Suprapubic skin (tissue), 4 donors: ENCODE measurements around the gene DAB1. TPM values are rescaled to one million over a fixed set of nuclear protein-coding genes. Genes with fewer than 3 reads are reported as not detected.

Experiments used
- DNase-seq, 2 donors: peaks; one replicate each; pipeline ENCODE4 v3.0.0-alpha.2; 2019; ENCODE audit warnings: low spot score in 2 of 2
- H3K27ac ChIP-seq: fragments of 200-600 bp; sonication (generic); one replicate; pipeline ENCODE4 v1.5.1; 2019
- H3K27me3 ChIP-seq: fragments of 200-600 bp; sonication (generic); one replicate; pipeline ENCODE4 v1.5.1; 2019
- H3K36me3 ChIP-seq: fragments of 200-600 bp; sonication (generic); one replicate; pipeline ENCODE4 v1.5.1; 2019
- H3K4me1 ChIP-seq: fragments of 200-600 bp; sonication (generic); one replicate; pipeline ENCODE4 v1.5.1; 2019
- H3K4me3 ChIP-seq: fragments of 200-600 bp; sonication (generic); one replicate; pipeline ENCODE4 v1.5.1; 2019; ENCODE audit warnings: mild to moderate bottlenecking
- H3K9me3 ChIP-seq: fragments of 200-600 bp; sonication (generic); one replicate; pipeline ENCODE4 v1.5.1; 2019
- EP300 ChIP-seq: sonication (generic); formaldehyde crosslinking; IDR thresholded peaks from one replicate; pipeline ENCODE4 v1.6.1; 2017; ENCODE audit warnings: antibody characterized with exemption
- POLR2A ChIP-seq, 2 donors: fragments of 450-650 bp; IDR thresholded peaks; one replicate each; pipeline ENCODE4 v1.6.1; 2017; ENCODE audit warnings: antibody characterized with exemption in 2 of 2, mild to moderate bottlenecking in 2 of 2, moderate library complexity in 2 of 2
- POLR2AphosphoS5 ChIP-seq, 3 donors: sonication (generic); formaldehyde crosslinking; IDR thresholded peaks; one replicate each; pipeline ENCODE4 v1.6.1; 2017; ENCODE audit warnings: antibody characterized with exemption in 3 of 3
- WGBS: methylation state at CpG from one replicate; pipeline ENCODE4 v1.1.5; 2018; 5-methylcytosine and 5-hydroxymethylcytosine counted together
- total RNA-seq, 4 donors: library from RNA; depleted of rRNA; stranded (reverse); fragments of >200 nt; gene quantifications; one replicate each; pipeline ENCODE4 v1.1.0, GENCODE V29; 2016
- TF ChIP-seq, protein P1 (sequence below), 2 donors: fragments of 200-600 bp in 1 of 2; fragments of 450-650 bp in 1 of 2; sonication (generic) in 1 of 2; IDR thresholded peaks; one replicate each; pipeline ENCODE4 v1.5.1; 2016 to 2019; ENCODE audit warnings: antibody characterized with exemption in 2 of 2, mild to moderate bottlenecking in 1 of 2, moderate library complexity in 1 of 2

DAB1 gene
- total RNA-seq, 4 donors from 2014 or later = 0.17 to 1.0 (median 0.30) TPM

DNA sequence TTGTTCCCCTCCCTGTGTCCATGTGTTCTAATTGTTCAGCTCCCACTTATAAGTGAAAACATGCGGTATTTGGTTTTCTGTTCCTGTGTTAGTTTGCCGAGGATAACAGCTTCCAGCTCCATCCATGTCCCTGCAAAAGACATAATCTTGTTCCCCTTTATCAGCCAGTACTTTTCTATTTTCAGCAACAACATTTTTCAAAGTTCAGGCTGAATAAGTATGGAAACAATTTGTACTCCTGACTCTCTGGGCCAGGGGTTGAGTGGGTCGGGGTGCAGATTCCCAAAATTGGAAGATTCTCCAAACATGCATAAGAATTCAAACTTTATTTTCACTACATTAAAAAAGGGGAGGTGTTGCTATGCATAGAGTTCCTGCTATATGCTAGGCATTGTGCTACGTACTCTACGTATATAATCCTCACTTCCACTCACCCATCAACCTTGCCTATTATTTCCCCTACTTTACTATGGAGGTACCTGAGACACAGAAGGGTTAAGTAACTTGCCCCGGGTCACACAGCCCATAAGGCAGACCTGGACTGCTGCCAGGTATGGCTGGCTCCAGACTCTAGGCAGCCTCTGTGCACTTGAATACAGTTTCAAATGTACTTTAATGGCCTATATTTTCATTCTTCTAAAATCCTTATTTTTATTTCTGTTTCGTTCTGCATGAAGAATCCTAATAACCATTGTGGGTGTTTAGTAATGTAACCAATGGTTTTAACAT is 341.0 kb downstream of the DAB1 start:
- Histone ChIP-seq H3K27ac (no peak overlapping the region), H3K4me1 (no peaks in the 10 kb centered on the region), H3K36me3 (no peaks in the 10 kb centered on the region), H3K4me3 (no peak overlapping the region), H3K9me3 (no peaks in the 10 kb centered on the region), H3K27me3 (no peaks in the 10 kb centered on the region)
- TF ChIP-seq EP300 (no peak), POLR2AphosphoS5 (IDR thresholded peaks at IDR 0.05) (no peak), POLR2A (IDR thresholded peaks at IDR 0.05) (no peak)
- TF ChIP-seq, protein P1, sequence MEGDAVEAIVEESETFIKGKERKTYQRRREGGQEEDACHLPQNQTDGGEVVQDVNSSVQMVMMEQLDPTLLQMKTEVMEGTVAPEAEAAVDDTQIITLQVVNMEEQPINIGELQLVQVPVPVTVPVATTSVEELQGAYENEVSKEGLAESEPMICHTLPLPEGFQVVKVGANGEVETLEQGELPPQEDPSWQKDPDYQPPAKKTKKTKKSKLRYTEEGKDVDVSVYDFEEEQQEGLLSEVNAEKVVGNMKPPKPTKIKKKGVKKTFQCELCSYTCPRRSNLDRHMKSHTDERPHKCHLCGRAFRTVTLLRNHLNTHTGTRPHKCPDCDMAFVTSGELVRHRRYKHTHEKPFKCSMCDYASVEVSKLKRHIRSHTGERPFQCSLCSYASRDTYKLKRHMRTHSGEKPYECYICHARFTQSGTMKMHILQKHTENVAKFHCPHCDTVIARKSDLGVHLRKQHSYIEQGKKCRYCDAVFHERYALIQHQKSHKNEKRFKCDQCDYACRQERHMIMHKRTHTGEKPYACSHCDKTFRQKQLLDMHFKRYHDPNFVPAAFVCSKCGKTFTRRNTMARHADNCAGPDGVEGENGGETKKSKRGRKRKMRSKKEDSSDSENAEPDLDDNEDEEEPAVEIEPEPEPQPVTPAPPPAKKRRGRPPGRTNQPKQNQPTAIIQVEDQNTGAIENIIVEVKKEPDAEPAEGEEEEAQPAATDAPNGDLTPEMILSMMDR (IDR thresholded peaks at IDR 0.05) = no peak
- 66% methylated on average over 7 of the region's 7 CpGs for WGBS
- DNase-seq = no peak

DNA sequence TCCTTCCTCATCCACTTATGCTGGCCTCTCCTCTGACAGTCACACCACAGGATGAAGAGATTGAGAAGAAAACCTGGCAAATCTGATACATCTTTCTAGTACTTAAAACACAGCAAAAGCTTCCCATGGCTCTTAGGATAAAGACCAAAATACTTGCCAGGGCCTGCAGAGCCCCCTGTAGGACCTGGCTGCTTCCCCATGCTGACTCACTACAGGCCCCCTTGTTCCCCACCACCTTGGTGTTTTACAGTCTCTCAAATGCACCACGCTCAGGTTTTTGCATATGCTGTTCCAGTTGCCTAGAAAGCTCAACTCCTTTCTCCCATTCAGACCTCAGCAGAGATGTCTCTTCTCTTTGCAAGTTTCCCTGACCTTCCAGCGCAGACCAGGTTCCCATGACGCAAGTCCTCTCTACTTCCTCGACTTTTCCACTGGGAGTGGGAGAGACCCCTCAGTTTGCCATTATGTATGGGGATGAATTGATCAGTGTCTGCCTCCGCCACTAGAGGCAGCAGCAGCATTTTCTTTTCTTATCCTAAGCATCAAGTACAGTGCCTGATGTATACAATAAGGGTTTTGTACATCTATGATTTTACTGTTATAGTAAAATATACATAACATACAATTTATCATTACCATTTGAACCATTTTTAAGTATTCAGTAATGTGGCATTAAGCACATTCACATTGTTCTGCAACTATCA is 344.3 kb downstream of the DAB1 start:
- WGBS = 94% methylated on average over 5 of the region's 5 CpGs
- DNase-seq = no peak
- TF ChIP-seq, protein P1 (IDR thresholded peaks at IDR 0.05) = no peak
- TF ChIP-seq EP300 = no peak
- TF ChIP-seq POLR2AphosphoS5 (IDR thresholded peaks at IDR 0.05) = no peak
- TF ChIP-seq POLR2A (IDR thresholded peaks at IDR 0.05) = no peak

DNA sequence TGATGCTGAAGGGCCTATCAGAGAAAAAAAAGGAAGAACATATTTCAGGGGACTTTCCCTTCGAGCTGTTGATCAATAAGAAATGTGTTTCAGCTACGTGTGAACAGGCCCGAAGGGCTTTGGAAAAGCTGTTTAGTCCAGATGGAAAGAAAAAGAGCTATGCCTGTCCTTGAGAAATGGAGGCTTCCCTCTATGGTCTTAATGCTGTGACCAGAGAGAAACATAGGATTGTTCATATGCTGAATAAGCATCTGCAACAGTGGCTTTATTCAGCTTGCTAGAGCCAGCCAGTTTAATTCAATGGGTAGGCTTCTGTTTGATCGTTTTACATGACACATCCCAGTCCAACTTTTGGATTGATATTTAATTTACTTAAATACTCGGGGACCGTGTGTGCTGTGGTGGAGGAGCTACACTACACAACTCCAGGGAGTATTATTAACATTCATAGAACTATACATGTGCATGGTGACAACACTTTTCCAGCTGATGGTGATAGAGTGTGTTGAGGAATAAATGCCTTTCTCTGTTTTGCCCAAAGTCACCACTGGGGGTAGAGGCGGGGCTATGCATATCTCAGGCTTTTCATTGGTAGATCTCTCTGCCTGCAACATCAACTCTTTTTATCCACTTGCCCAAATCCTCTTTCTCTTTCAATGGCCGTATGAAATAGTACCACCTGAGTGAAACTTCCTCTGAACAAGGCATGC is 351.3 kb downstream of the DAB1 start:
- no peaks in the 10 kb centered on the region for H3K27me3 ChIP-seq
- no peak overlapping the region for H3K27ac ChIP-seq
- H3K36me3 ChIP-seq = no peaks in the 10 kb centered on the region
- no peak overlapping the region for H3K4me3 ChIP-seq
- TF ChIP-seq EP300 (no peak), POLR2AphosphoS5 (IDR thresholded peaks at IDR 0.05) (no peak)
- peaks cover 4% of the 10 kb centered on the region for H3K4me1 ChIP-seq
- no peak for DNase-seq
- H3K9me3 ChIP-seq = no peaks in the 10 kb centered on the region
- WGBS = 82% methylated on average over 8 of the region's 8 CpGs

More for the DNA sequence above, 344.3 kb downstream of the DAB1 start:
- H3K9me3 ChIP-seq = no peaks in the 10 kb centered on the region
- H3K27ac ChIP-seq = no peak overlapping the region
- no peaks in the 10 kb centered on the region for H3K27me3 ChIP-seq
- no peaks in the 10 kb centered on the region for H3K36me3 ChIP-seq
- no peak overlapping the region for H3K4me3 ChIP-seq
- no peaks in the 10 kb centered on the region for H3K4me1 ChIP-seq

DNA sequence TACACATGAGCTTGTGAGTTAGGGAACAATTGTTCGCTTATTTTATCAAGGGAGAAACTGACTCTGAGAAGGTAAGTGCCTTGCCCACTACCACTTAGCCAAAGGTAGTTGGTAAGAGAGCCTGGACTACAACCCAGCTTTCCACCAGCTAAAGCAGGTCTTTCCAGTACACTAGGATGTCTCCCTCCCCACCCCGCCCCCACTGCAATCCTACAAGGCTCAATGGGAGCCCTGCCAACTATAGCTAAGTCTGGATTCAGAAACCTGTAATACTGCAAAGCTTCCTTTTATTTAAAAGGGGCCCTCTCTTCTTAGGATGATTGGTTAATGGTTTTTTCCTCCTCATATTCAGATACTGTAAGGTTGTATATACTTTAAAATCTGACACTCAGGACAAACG is 356.0 kb downstream of the DAB1 start:
- no peaks in the 10 kb centered on the region for H3K36me3 ChIP-seq
- no peaks in the 10 kb centered on the region for H3K9me3 ChIP-seq
- no peaks in the 10 kb centered on the region for H3K27me3 ChIP-seq
- no peak overlapping the region for H3K4me3 ChIP-seq
- 64% methylated on average over 3 of the region's 3 CpGs for WGBS
- DNase-seq = no peak
- no peak overlapping the region for H3K27ac ChIP-seq
- TF ChIP-seq, protein P1 (IDR thresholded peaks at IDR 0.05) = no peak
- TF ChIP-seq POLR2A (IDR thresholded peaks at IDR 0.05) (no peak), POLR2AphosphoS5 (IDR thresholded peaks at IDR 0.05) (no peak)
- peaks cover 4% of the 10 kb centered on the region for H3K4me1 ChIP-seq

DNA sequence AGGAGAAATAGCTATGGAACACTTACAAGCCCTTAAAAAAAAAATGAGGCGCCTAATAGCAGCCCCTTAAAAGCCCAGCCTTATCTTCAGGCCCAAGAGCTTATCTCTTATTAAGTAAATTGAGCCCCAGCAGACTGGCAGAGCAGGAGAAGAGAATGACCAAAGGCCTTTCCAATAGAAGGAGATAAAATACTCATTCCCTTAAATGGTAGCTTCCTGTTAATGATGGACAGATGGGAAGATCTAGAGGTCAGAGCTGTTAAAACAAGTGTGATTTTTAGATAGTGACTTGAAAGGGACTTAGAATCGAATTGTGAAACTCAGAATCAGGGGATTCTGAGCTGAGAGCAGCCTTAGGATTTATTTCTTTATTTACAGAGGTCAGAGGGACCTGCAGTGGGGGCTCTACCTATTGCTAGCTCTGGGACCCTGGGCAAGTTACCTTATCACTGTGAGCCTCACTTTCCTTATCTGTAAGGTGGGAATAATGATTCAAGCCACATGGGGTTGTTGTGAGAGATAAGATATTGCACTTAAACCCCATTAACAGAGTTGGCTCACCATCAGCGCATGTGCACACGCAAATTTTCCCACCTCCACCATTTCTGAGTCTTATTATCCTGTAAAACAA is 356.8 kb downstream of the DAB1 start:
- Histone ChIP-seq H3K27me3 (no peaks in the 10 kb centered on the region), H3K36me3 (no peaks in the 10 kb centered on the region), H3K9me3 (no peaks in the 10 kb centered on the region), H3K4me3 (no peak overlapping the region), H3K27ac (no peak overlapping the region), H3K4me1 (peaks cover 4% of the 10 kb centered on the region)
- no peak for DNase-seq
- TF ChIP-seq, protein P1 (IDR thresholded peaks at IDR 0.05) = no peak
- 79% methylated on average over 4 of the region's 4 CpGs for WGBS
